HG03457 (cell line): ENCODE measurements around the gene ABCA2.
"Not testable (repeated sequence)": the region's sequence is repeated elsewhere in the genome, so short reads cannot be mapped to it uniquely, and the experiment has no call there.

Experiments
- ATAC-seq: cut with Tn5 transposase; IDR thresholded peaks from one replicate; pipeline ENCODE4 v1.9.1; 2021; ENCODE audit warnings: moderate number of reproducible peaks; ENCODE audit not compliant: unreplicated experiment

Gene ABCA2

DNA sequence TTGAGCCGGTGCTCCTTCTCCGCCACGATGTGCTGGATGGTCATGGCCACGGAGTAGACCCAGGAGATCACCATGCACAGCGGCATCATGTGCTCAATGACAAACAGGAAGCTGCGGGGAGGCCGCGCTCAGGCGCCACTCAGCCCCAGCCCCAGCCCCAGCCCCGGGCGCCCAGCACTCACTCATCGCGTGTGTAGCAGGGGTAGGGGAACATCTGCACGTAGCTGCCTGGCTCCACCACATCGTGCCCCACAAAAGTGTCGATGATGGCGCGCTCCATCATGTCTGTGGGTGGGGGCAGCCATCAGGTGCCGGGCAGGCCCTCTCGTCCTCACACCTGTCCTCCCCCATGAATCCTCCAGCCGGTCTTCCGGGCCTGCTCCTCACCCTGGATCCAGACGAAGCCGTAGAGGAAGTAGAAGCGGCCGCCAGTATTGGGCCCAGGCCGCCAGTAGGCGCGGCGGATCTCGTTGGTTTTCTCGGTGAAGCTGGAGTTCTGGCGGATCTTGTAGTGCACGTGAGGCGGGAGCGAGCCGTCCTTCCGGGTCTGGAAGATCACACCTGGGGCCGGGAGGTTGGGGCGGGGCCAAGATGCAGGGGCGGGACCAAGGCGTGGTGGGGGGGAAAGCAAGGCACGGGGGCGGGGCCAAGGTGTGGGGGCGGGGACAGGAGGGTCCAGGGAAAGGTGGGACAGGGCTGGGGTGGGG lies 10.1 kb downstream of the ABCA2 start:
- no peak for ATAC-seq

DNA sequence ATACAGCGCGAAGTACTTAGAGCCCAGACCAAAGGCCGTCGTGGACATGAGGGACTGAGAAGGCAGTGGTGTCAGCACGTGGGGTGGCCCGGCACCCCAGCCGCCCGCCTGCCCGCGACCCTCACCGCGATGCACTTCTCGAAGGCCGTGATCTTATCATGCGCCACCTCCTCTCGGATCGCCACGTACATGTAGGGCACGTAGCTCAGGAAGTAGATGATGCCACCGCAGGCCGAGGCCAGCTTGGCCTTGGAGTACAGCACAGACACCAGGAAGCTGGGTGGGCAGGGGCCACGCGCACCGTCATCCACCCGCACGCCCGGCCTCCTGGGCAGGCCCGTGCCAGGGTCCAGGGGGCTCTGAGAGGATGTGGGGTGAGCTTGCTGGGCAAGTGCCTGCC lies 11.0 kb downstream of the ABCA2 start:
- ATAC-seq = no peak

DNA sequence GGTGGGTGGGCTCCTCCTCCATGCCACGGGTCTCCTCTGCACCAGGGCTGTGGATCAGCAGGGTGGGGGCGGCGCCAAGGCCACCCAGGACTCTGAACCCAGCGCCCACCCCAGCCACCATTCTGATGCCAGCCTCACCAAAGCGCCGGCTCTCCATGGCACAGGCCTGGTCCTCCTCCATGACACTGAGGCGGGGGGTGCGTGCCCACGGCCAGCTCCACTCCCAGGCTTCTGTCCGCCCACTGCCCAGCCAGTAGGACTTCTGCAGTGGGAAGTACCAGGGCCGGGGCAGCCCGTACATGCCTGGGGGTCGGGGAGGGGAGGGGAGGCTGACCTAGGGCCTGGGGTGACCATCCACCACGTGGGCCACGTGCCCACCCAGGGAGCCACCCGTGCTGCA lies 11.6 kb downstream of the ABCA2 start:
- ATAC-seq = no peak

DNA sequence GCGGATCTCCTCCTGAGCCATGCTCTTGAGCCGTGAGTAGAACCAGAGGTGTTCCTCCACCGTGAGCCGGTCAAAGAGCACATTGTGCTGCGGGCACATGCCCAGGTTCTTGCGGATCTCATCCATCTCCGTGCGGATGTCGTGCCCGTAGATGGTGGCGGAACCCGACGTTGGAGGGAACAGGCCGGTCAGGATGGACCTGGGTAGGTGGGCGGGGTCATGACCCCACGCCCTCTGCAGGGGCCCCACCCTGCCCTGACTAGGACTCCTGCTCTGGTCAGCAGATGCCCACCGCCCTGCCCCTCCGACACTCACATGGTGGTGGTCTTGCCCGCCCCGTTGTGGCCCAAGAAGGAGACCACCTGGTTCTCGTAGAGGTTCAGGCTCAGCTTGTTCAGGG lies 12.1 kb downstream of the ABCA2 start:
- ATAC-seq = no peak

DNA sequence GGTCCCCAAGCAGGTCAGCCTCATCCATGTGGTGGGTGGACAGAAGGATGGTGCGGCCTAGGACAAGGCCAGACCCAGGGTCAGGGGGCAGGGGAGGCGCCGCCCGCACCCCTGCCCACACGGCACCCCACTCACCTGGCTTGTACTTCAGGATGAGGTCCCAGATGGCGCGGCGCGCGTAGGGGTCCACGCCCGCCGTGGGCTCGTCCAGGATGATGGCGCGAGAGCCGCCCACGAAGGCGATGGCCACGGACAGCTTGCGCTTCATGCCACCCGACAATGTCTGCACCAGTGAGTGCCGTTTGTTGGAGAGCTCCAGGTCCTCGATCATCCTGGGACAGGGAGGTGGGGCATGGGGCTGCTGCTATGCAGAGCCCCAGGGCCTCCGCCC lies 12.5 kb downstream of the ABCA2 start:
- ATAC-seq = no peak

DNA sequence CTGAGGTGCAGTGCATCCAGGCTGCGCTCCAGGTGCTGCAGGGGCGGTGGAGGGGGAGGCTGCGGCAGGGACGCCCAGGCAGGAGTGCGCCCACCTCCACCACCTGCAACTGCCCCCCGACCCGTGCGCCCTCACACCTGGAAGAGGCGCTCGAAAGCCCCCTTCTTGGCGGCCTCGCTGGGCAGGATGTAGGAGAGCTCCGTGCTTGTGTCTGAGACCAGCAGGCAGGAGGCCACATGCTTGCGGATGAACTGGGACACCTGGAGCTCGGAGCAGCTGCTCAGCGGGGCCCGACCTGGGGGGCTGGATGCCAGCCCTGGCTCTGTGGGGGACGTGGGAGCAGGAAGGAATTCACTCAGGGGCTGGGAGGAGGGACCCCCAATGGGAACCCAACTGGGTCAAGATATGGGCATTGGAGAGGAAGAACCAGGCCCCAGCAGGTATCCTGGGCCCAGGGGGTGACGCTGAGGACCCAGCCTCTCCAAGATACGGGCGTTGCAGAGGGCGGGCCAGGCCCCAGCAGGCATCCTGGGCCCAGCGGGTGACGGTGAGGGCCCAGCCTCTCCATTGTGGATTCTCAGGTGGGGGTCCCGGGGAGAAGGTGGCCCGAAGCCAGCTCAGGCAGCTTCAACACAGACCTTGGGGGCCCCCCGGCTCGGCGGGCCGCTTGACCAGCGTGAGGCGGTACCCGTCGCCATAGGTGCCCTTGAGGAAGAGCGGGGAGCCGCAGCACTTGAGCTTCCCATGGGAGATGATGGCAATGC lies 13.1 kb downstream of the ABCA2 start:
- ATAC-seq = no peak

DNA sequence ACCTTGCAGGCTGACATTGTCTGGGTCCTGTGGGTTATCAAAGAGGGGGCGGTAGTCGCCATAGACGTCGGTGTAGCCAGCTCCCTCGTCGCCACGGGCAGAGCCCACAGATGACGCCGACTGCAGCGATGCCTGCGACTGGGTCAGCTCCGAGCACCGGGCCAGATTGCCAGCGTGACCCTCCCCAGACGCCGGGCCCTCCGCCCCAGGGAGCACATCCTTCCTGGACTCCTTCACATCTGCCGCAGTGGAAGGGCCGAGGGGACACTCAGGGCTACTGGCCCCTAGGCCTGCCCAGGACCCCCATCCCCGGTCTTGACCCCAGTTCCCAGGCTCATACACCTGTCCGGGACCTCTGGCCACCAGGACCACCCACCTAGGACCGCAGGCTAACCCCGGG lies 13.9 kb downstream of the ABCA2 start:
- no peak for ATAC-seq

DNA sequence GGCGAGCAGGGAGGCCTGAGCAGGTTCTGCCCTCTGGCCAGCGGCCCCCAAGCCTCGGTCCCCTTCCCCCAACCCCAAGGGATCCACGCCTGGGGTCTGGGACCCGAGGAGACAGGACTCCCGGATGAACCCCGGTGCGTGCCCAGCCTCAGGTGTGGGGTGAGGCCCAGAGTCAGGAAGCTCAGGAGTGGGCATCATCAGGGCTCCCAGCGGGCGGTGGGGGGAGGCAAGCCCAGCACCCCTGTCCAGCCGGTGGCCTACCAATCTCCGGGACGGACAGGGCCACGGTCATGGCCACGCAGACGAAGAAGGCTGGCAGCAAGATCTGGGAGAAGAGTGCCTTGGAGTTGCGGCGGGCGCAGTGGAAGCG lies 14.5 kb downstream of the ABCA2 start:
- no peak for ATAC-seq

DNA sequence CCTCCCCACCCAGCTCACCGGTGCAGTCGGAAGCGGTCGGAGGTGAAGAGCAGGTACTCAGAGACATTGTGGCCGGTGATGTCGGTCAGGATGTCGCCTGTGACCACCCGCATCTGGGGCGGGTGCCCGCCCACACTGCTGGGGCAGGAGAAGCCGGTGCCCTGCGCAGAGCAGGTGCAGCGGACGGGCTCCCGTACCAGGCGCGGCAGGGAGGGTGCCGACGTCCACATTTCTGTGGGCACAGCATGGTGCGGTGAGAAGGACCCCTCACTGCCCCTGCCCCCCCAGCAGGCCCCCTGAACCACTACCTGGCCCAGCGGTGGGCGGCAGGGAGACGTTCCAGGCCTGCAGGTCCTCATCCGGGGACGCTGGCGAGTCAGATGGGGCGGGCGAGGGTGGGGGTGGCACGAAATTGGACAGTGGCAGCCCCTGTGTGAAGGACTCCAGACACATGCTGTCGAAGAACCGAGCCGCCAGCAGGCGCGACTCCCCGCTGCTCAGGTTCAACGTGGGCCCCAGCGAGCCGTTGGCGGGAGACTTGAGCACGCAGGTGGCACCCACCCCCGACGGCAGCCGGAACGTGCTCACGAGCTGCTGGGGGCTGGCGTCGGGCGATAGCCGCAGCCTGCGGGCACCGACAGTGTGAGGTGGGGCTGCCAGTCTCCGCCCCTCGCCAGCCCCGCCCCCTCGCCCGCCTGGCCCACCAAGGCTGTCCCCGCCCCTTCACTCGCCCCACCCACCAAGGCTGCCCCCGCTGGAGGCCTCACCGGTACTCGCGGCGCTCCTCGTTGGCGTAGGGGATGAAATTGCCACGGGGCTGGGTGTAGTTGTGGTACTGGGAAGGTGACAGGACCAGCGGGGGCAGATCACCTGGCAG lies 15.1 kb downstream of the ABCA2 start:
- ATAC-seq = no peak

DNA sequence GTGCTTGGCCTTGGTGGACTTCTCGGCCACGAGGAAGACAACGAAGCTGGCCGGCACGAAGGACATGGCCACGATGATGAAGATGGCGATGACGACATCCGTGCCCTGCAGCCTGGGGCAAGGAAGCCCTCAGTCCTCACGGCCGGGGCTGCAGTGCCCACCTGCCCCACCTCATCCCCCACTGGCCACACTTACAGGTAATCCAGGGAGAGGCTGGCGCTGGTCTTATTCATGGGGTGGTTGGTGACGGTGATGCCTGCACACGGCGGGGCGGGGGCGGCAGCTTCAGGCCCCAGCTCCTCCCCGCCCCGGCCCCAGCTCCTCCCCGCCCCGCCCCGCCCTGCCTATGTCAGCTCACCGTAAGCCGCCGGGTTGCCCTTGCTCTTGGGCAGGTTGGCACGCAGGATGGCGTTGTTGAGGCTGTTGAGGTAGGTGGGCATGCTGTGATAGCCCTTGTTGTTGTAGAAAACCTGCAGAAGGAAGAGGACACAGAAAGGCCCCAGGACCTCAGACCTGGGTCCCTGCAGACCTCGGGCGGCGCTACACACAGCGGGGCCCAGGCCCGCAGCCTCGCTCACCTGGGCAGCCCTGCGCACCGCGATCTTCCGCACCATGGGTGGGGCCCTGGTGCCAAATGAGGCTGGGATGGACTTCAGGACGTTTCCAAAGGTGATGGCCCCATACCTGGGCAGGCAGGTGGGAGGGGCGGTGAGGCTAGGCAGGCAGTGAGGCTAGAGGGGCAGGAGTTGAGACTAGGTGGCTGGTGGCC lies 15.9 kb downstream of the ABCA2 start:
- ATAC-seq = no peak

DNA sequence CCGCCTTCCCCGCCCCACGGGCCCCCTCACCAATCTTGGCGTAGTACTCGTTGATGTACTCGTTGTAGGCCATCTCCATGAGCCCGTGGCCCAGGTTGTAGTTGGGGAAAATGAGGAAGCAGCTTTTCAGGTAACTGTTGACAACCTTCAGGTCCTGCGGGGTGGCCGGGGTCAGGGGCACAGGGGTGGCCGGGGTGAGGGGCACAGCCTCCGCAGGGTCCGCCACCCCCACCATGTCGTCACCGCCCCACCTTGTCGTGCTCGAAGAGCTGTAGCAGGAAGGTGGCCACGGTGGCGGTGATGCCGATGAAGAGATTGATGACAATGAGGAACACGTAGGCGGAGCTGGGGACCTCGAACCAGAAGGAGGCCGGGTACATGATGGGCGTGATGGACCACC lies 16.9 kb downstream of the ABCA2 start:
- no peak for ATAC-seq

DNA sequence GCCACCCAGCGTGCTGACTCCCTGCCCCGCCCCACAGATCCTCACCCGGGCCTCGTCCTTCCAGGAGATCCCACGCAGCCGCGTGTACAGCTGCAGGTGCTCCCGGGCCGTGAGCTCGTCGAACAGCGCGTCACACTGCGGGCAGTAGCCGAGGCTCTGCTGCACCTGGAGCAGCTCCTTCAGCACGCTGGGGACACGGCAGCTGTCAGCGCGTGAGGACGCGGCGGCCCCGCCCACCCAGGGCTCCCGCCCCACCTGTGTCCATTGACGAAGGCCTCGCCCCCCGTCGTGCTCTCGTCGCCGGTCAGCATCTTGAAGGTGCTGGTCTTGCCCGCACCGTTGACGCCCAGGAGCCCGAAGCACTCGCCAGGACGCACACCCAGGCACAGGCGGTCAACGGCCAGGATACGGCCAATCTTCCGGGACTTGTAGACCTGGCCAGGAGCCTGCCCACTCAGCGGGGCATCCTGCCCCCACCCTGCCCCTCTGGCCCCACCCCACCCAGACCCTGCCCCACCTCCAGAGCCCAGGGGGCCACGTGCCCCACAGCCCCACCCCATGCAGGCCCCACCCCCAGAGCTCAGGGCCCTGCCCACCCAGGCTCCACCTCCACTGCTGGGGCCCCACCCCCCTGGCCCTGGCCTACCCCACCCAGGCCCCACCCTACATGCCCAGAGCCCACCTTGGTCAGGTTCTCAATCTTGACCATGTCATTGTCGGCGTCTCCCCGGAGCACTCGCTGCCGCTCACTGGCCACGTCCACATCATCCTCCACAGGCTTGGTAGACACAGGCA lies 17.9 kb downstream of the ABCA2 start:
- ATAC-seq = no peak

DNA sequence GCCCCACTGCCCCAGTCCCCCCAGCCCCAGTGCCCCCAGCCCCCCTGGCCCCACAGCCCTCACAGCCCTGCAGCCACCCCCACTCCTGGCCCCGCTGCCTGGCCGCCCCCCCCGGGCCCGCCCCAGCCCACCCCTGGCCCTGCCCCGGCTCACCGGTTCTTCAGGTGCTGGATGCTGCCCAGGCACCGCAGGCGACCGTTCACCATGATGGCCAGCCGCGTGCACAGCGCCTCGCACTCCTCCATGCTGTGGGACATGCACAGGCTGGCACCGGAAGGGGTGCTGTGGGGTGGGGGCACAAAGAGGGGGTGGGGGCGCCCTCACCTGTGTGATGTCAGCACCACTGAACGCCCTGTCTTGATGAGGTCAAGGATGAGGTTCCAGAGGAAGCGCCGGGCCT lies 18.8 kb downstream of the ABCA2 start:
- no peak for ATAC-seq

DNA sequence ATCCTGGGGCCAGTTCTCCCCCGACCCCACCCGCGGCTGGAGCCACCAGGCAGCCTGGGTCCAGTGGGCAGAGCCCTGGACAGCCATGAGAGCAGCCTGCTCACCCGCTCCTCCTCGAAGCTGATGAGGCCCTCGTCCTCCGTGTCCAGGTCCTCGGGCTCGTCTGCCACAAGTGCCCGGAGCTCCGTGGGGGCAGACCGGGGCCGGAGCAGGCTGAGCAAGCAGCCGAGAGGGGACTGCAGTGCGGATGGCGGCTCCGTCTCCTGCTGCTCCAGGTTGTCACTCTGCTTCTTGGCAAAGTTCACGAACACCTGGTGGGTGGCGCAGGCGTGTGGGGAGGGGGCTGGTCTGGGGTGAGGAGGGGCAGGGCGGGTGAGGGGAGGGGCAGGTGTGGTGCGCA lies 19.7 kb downstream of the ABCA2 start:
- no peak for ATAC-seq

DNA sequence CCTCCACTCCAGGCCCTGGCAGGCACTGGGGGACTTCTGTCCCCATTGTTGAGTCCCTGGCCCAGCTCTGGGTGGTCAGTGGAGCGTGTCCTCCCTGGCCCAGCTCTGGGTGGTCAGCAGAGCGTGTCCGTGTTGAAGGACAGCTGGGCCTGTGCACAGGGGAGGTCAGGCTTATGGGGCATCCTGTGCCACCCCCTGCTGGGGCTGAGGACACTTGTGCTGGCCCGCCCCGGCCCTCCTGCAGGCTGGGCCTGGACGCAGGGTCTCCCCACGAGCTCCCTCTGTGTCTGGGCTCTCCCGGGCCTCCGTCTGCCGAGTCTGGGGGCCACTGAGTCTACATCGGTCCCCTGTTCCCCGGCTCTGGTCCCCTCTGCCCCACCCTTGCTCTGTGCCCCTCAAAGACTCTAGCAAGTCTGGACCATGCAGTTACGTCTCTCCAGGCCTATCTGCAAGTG lies 20.2 kb downstream of the ABCA2 start:
- no peak for ATAC-seq

DNA sequence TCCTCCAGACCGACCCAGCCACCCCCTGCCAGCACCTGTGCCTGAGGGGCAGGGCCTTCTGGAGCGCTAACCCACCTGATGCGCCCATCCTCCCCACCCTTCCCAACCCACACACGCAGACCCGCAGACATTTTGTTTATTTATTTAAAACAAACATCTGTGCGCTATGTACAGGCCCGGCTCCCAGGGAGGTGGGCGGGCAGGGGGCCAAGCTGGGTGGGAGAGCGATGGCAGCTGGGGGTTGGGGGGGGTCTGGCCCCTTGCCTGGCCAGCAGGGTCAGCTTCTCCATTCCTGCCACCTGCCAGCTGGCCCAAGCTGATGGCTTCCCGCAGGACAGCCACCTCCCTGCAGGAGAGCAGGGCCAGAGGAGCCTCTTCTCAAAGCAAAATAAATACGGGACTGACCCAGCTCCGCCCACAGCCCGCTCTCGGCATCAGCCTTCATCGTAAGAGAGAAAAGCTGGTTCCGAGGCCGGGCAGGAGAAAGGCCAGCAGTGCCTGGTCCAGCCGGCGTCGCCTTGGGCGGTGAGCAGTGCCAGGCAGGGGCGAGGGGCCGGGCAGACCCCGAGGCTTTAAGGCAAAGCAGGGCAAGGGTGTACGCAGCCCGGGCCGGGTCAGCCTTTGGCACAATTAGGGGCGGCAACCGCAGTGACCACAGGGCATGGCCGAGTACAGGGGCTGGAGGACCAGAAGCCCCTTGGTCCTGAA lies 20.8 kb downstream of the ABCA2 start:
- no peak for ATAC-seq

DNA sequence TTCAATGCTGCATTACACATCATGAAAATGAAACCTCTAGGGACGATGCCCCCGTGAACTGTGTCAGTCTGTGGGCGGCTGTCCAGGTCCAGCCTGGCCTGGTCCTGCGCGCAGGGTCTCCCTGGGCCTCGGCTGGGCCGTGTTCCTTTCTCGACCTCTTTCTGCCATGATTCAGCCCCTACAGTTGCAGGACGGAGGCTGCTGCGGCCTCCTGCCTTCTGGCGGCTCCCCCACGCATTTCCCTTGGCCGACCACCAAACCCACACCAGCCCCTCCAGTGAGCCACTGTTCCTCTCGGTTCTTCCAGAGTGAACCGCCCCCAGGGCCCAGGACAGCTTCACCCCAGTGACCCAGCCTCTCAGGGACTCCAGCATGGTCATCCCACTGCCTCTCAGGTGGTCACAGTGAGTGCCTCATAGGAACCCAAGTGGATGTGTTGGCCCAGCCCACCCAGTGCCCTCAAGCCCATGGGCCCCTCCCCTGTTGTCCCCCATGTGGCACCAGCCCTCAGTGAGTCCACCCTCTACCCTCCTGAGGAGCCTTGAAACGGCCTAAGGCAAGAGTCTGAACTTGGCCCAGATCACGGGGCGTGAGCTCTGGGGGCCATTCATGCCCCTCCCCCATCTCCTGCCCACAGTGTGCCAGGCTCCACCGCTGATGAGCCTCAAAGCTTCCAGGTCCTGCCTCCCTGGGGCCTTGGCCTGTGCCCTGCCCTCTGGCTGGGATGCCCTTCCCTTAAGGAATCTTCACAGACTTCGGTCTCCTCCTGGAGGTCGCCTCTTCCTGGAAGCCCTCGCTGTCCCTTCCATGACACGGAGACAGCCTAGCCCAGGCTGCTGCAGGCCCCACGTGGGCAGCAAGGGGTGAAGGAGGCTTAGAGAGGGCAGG lies 21.7 kb downstream of the ABCA2 start:
- ATAC-seq = no peak

DNA sequence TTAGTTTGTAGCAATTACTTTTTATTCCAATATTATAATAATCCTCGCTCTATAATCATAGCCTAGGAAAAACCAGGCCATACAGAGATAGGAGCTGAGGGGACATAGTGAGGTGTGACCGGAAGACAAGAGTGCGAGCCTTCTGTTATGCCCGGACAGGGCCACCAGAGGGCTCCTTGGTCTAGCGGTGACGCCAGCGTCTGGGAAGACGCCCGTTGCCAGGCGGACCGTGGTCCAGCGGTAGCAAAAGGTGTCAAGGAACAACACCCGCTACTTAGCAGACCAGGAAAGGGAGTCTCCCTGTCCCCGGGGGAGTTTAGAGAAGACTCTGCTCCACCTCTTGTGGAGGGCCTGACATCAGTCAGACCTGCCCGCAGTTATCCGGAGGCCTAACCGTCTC lies 23.8 kb downstream of the ABCA2 start:
- ATAC-seq = not testable (repeated sequence)

DNA sequence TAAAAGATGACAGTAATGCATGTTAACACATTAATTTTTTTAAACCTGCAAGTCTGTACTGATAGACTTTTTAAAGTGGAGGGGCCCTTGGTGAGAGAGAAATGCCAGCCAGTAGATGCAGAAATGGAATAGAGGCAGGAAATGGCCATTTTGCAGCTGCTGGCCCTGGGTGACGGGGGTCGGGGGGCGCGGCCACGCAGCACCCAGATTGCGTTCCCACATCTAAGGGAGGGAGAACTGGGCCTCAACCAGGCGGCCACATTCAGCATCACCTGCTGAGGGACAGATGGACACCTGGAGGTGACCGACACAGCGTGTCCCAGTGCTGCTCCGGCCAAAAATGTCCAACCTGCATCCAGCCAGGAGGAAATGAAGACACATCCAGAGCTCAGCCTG lies 25.4 kb downstream of the ABCA2 start:
- ATAC-seq = no peak
